Choroid plexus epithelial cell (primary cell): Measurements from ENCODE around the gene GARRE1.

Source experiments
- DNase-seq: peaks from one replicate; pipeline ENCODE4 v3.0.0-alpha.2; 2010; ENCODE audit warnings: low read depth
- H3K4me3 ChIP-seq: 2 replicates; pipeline ENCODE4 v1.5.1; 2011; ENCODE audit warnings: low read depth, mild to moderate bottlenecking, control low read depth, low read length, moderate library complexity
- CTCF ChIP-seq: conservative IDR thresholded peaks from 2 replicates; pipeline ENCODE4 v1.5.1; 2011; ENCODE audit warnings: low read depth, mild to moderate bottlenecking, control low read depth, inconsistent platforms, low read length, moderate library complexity

GARRE1 gene

GRCh38 chr19:34254698-34255432, 511 bp downstream of the GARRE1 start:
- no peak for TF ChIP-seq CTCF
- H3K4me3 ChIP-seq, result peak overlapping the region; percentile 85
- DNase-seq, result peak; percentile 37

GRCh38 chr19:34255546-34255945, 1.2 kb downstream of the GARRE1 start:
- peak overlapping the region; percentile 85 for H3K4me3 ChIP-seq
- no peak for DNase-seq
- TF ChIP-seq CTCF, result no peak

GRCh38 chr19:34256835-34257558, 2.6 kb downstream of the GARRE1 start:
- no peak for TF ChIP-seq CTCF
- no peak for DNase-seq
- H3K4me3 ChIP-seq, result no peak overlapping the region

GRCh38 chr19:34257559-34257924, 3.2 kb downstream of the GARRE1 start:
- no peak overlapping the region for H3K4me3 ChIP-seq
- no peak for TF ChIP-seq CTCF

GRCh38 chr19:34259367-34260095, 5.2 kb downstream of the GARRE1 start:
- peak; percentile 43 for DNase-seq

More at GRCh38 chr19:34257559-34257924, 3.2 kb downstream of the GARRE1 start:
- DNase-seq, result no peak

GRCh38 chr19:34260771-34261173, 6.4 kb downstream of the GARRE1 start:
- no peak overlapping the region for H3K4me3 ChIP-seq
- DNase-seq, result peak; percentile 61
- no peak for TF ChIP-seq CTCF

More at GRCh38 chr19:34259367-34260095, 5.2 kb downstream of the GARRE1 start:
- TF ChIP-seq CTCF, result no peak
- no peak overlapping the region for H3K4me3 ChIP-seq
